ENCODE results near the gene PPP1R17. TPM values are rescaled to one million over a fixed set of nuclear protein-coding genes. Genes with fewer than 3 reads are reported as not detected.

The PPP1R17 gene
- total and polyA plus RNA-seq, 7 donors = not detected

DNA sequence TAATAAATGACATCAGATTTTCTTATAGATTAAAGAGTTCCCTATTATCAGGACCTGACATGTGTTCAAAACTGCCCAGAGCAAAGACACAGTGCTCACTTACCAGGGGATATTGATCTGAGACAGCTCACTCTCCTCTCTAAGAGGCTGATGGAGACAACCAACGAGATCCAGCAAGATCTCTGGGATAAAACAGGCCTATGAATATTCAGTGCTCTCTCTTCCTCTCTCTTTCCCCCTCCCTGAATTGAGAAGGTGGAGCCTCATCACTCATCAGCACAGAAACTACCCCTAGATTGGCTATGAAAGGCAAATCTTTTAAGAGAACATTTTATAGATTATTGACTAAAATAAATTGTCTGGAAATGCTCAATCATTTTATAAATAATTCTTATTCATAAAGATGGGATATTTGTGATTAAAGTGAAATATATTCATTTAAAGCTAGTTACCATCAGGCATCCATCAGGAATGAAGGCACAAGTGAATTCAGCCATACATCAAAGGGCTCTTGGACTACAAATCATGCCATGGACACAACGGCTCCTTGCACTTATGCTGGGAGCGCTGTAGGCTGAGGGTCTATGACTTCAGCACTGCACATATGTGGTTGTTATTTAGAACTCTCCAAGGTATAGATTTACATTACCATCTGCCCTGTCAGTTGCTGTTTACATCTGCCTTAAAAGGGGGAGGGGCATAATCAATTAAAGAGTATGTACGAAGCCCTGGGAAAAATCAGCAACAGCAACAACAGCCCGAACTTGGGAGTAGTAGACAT is 3.4 kb upstream of the PPP1R17 start:
- H3K9me3 ChIP-seq = no peaks in the 10 kb centered on the region
- DNase-seq = no peak
- intact Hi-C loops (cut with DNase I) = no loop called here
- H3K27me3 ChIP-seq (ENCODE audit: insufficient read depth in 3 of 3, low read length in 2 of 3) = no peaks in the 10 kb centered on the region
- no peaks in the 10 kb centered on the region for H3K4me1 ChIP-seq
- ATAC-seq = no peak
- no peak overlapping the region for H3K27ac ChIP-seq
- no peaks in the 10 kb centered on the region for H3K36me3 ChIP-seq (ENCODE audit: insufficient read depth in 1 of 2, low read depth in 1 of 2)
- H3K4me3 ChIP-seq = no peak overlapping the region
- WGBS, 3 donors = 36 to 39% (median 37%) methylated on average over 5 of the region's 5 CpGs
- TF ChIP-seq, protein P1, sequence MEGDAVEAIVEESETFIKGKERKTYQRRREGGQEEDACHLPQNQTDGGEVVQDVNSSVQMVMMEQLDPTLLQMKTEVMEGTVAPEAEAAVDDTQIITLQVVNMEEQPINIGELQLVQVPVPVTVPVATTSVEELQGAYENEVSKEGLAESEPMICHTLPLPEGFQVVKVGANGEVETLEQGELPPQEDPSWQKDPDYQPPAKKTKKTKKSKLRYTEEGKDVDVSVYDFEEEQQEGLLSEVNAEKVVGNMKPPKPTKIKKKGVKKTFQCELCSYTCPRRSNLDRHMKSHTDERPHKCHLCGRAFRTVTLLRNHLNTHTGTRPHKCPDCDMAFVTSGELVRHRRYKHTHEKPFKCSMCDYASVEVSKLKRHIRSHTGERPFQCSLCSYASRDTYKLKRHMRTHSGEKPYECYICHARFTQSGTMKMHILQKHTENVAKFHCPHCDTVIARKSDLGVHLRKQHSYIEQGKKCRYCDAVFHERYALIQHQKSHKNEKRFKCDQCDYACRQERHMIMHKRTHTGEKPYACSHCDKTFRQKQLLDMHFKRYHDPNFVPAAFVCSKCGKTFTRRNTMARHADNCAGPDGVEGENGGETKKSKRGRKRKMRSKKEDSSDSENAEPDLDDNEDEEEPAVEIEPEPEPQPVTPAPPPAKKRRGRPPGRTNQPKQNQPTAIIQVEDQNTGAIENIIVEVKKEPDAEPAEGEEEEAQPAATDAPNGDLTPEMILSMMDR (IDR thresholded peaks at IDR 0.05) = no peak

DNA sequence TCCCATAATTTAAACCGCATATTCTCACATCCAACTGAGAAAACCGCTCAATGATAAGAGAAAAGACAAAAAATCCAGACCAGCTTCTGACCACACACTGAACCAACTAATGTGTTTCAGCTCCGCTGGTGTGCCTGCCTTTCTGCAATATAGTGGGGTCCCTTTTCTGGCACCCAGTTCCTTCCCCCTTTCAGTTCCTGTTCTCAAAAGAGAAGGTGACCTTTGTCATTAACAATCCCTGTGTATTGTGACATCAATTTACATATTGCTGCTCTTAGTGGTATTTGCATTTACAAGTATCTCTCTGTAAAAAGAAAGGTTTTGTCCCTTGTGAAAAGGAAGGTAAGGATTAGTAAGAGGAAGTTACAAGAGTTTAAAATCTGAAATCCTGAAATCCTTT is 1.4 kb downstream of the PPP1R17 start:
- Histone ChIP-seq H3K9me3 (no peaks in the 10 kb centered on the region), H3K36me3 (ENCODE audit: insufficient read depth in 1 of 2, low read depth in 1 of 2) (no peaks in the 10 kb centered on the region), H3K27ac (no peak overlapping the region), H3K4me1 (no peaks in the 10 kb centered on the region), H3K27me3 (ENCODE audit: insufficient read depth in 3 of 3, low read length in 2 of 3) (peaks cover 0 to 4% (median 0%) of the 10 kb centered on the region in 3 donors), H3K4me3 (no peak overlapping the region)
- TF ChIP-seq, protein P1 (IDR thresholded peaks at IDR 0.05) = no peak
- DNase-seq (no peak), ATAC-seq (no peak)
- 69 to 81% (median 75%) methylated on average over 3 of the region's 3 CpGs for WGBS, 3 donors
- intact Hi-C loops (cut with DNase I) = no loop called here

DNA sequence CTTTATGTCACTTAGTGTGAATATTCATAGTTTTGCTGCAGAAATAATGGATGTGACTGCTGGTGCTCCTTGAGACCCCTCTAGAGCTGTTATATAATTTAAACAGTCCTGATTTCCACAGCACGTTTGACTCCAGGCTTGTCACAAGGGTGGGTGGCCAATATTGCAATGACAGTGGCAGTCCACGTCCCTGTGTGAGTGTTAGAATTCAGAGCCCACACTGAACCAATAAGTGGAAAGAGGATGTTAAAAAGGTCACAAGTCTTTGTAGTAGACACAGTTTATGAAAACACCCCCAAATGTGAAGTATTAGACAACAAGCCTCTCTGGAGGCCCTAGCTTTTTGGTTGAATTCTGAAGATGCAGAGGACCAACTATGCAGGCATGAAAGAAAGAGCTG is 2.0 kb downstream of the PPP1R17 start:
- Histone ChIP-seq H3K27ac (no peak overlapping the region), H3K4me1 (no peaks in the 10 kb centered on the region), H3K4me3 (no peak overlapping the region), H3K36me3 (ENCODE audit: insufficient read depth in 1 of 2, low read depth in 1 of 2) (no peaks in the 10 kb centered on the region), H3K9me3 (no peaks in the 10 kb centered on the region), H3K27me3 (ENCODE audit: insufficient read depth in 3 of 3, low read length in 2 of 3) (peaks cover 0 to 4% (median 0%) of the 10 kb centered on the region in 3 donors)
- TF ChIP-seq, protein P1 (IDR thresholded peaks at IDR 0.05) = no peak
- ATAC-seq (no peak), DNase-seq (no peak)
- WGBS, 3 donors = 31 to 33% (median 32%) methylated on average over 2 of the region's 2 CpGs
- intact Hi-C loops (cut with DNase I) = no loop called here

DNA sequence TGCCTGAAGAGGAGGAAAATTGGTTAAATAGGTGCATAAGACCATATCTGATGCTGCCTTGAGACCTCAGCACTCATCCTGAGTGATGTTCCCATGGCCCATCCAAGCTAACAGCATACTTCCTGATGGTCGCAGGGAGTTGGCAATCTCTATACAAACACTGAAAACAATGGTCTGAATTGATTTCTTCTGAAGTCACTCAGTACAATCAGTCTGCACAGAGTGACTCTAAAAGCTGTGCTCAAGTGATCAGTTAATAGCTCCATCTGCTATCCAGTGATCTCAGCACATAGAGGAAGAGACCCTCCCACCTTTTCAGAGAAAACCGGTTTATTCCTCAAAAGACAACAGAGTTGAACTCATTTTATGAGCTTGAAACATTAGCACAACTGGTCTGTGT is 3.9 kb downstream of the PPP1R17 start:
- peaks cover 0 to 4% (median 0%) of the 10 kb centered on the region in 3 donors for H3K27me3 ChIP-seq (ENCODE audit: insufficient read depth in 3 of 3, low read length in 2 of 3)
- no peaks in the 10 kb centered on the region for H3K36me3 ChIP-seq (ENCODE audit: insufficient read depth in 1 of 2, low read depth in 1 of 2)
- TF ChIP-seq, protein P1 (IDR thresholded peaks at IDR 0.05) = no peak
- no peak overlapping the region for H3K4me3 ChIP-seq
- no peak overlapping the region for H3K27ac ChIP-seq
- 58 to 60% (median 60%) methylated on average over 2 of the region's 2 CpGs for WGBS, 3 donors
- DNase-seq (no peak), ATAC-seq (no peak)
- no peaks in the 10 kb centered on the region for H3K4me1 ChIP-seq
- H3K9me3 ChIP-seq = no peaks in the 10 kb centered on the region
- intact Hi-C loops (cut with DNase I) = no loop called here

DNA sequence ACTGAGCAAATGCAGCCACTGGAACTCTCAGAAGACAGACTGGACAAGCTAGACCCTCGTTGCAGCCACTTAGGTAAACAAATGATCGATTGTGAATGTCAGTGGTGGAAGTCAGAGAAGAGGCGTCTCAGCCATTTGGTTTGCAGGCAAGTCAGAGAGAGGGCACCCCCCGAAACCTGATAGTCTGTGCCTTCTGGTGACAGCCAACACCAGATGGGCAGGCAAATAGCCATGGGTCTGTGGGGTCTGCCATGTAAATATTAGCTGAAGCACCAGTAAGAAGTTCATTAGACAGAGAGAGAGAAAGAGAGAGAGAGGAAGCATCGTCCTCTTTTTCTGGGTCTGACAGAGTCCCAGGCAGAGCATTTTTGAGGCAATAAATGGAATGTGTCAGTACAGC is 5.4 kb downstream of the PPP1R17 start:
- TF ChIP-seq, protein P1 (IDR thresholded peaks at IDR 0.05) = no peak
- intact Hi-C loops (cut with DNase I) = no loop called here
- no peaks in the 10 kb centered on the region for H3K4me1 ChIP-seq
- no peaks in the 10 kb centered on the region for H3K36me3 ChIP-seq (ENCODE audit: insufficient read depth in 1 of 2, low read depth in 1 of 2)
- DNase-seq (no peak), ATAC-seq (no peak)
- 10 to 19% (median 15%) methylated on average over 5 of the region's 5 CpGs for WGBS, 3 donors
- no peak overlapping the region for H3K4me3 ChIP-seq
- H3K27ac ChIP-seq = no peak overlapping the region
- H3K9me3 ChIP-seq = no peaks in the 10 kb centered on the region
- peaks cover 0 to 4% (median 0%) of the 10 kb centered on the region in 3 donors for H3K27me3 ChIP-seq (ENCODE audit: insufficient read depth in 3 of 3, low read length in 2 of 3)
